HCT116 (cell line): ENCODE data around the gene GPNMB. TPM values are rescaled to one million over a fixed set of nuclear protein-coding genes. Genes with fewer than 3 reads are reported as not detected.
"Not testable (repeated sequence)": the region's sequence is repeated elsewhere in the genome, so short reads cannot be mapped to it uniquely, and the experiment has no call there.

Source experiments
- ATAC-seq: fragments of 200-7000 bp; cut with Tn5 transposase; 2 replicates; pipeline ENCODE4 v1.9.1; 2020; ENCODE audit warnings: mild to moderate bottlenecking, moderate library complexity
- BruUV-seq: library from RNA; stranded (reverse); fragments of 400-500 nt; replicated peaks from 2 replicates; lab custom pipeline; 2021; lab: Mats Ljungman, UMichigan
- CTCF ChIA-PET: fragments of 300-600 bp; sonication (Branson Sonifier 250); formaldehyde crosslinking; loops from one replicate; lab custom pipeline; 2021; ENCODE audit warnings: antibody characterized with exemption; lab: Charles Lee
- POLR2A ChIA-PET: fragments of 300-600, 350-600 bp; sonication (Branson Sonifier 250); formaldehyde crosslinking; loops from one replicate; lab custom pipeline; 2021; ENCODE audit warnings: antibody characterized with exemption; lab: Charles Lee
- RAD21 ChIA-PET, 2 experiments: fragments of 300-600 bp; sonication (Branson Sonifier 250); formaldehyde crosslinking; loops; one replicate each; lab custom pipeline; 2023; ENCODE audit warnings: low total read pairs in 2 of 2; ENCODE audit not compliant: uncharacterized antibody in 2 of 2, unreplicated experiment in 2 of 2, low non-redundant PET in 1 of 2; lab: Charles Lee
- DNase-seq: peaks from one replicate; pipeline ENCODE4 v3.0.0-alpha.2; 2010; ENCODE audit warnings: low read depth, low spot score
- H2AFZ ChIP-seq: fragments of 200-600 bp; shearing (Covaris generic), sonication (generic); 2 replicates; pipeline ENCODE4 v1.6.1; 2017; ENCODE audit warnings: low read depth, mixed run types, mixed read lengths, antibody characterized with exemption, low read length; ENCODE audit not compliant: poor library complexity, severe bottlenecking
- H3K27ac ChIP-seq: 2 replicates; pipeline ENCODE4 v1.5.1; 2012; ENCODE audit warnings: low read depth, low read length
- H3K27me3 ChIP-seq: fragments of 200-600 bp; sonication (generic); 2 replicates; pipeline ENCODE4 v1.6.1; 2016; ENCODE audit warnings: mixed run types, low read length, mixed read lengths; ENCODE audit not compliant: insufficient read depth
- H3K36me3 ChIP-seq, 2 experiments: fragments of 200-500 bp in 1 of 2; fragments of 200-600 bp in 1 of 2; sonication (Bioruptor generic) in 1 of 2; sonication (generic) in 1 of 2; 2 replicates each; pipeline versions ENCODE4 v1.5.1 to v1.6.1; 2014 to 2016; ENCODE audit warnings: low read length in 2 of 2, inconsistent platforms in 1 of 2, mixed read lengths in 1 of 2, mixed run types in 1 of 2; ENCODE audit not compliant: insufficient read depth in 2 of 2, control insufficient read depth in 1 of 2
- H3K4me1 ChIP-seq, 2 experiments: fragments of 200-600 bp in 1 of 2; sonication (generic) in 1 of 2; 2 replicates each; pipeline versions ENCODE4 v1.5.1 to v1.6.1; 2012 to 2017; ENCODE audit warnings: low read length in 2 of 2, inconsistent platforms in 1 of 2, mild to moderate bottlenecking in 1 of 2, mixed read lengths in 1 of 2, mixed run types in 1 of 2, moderate library complexity in 1 of 2; ENCODE audit not compliant: insufficient read depth in 2 of 2, control insufficient read depth in 1 of 2
- H3K4me2 ChIP-seq: fragments of 200-600 bp; sonication (generic); 2 replicates; pipeline ENCODE4 v1.6.1; 2017; ENCODE audit warnings: mixed run types, low read length, mixed read lengths
- H3K4me3 ChIP-seq, 2 experiments: fragments of 200-600 bp in 1 of 2; sonication (generic) in 1 of 2; replicated peaks in 1 of 2; 2 replicates each; pipeline ENCODE4 v1.5.1; 2011 to 2016; ENCODE audit warnings: low read length in 2 of 2, control low read depth in 1 of 2, low read depth in 1 of 2, mild to moderate bottlenecking in 1 of 2, mixed read lengths in 1 of 2, mixed run types in 1 of 2
- H3K79me2 ChIP-seq: fragments of 200-600 bp; sonication (generic); 2 replicates; pipeline ENCODE4 v1.6.1; 2017; ENCODE audit warnings: mild to moderate bottlenecking, mixed run types, low read length, moderate library complexity, mixed read lengths; ENCODE audit not compliant: insufficient read depth
- H3K9ac ChIP-seq: fragments of 200-600 bp; sonication (generic); 2 replicates; pipeline ENCODE4 v1.6.1; 2016; ENCODE audit warnings: low read length, mixed read lengths
- H3K9me2 ChIP-seq: fragments of 200-600 bp; sonication (generic), shearing (Covaris generic); 2 replicates; pipeline ENCODE4 v1.6.1; 2017; ENCODE audit warnings: mixed run types, mild to moderate bottlenecking, moderate library complexity; ENCODE audit not compliant: insufficient read depth
- H3K9me3 ChIP-seq, 2 experiments: fragments of 200-500 bp in 1 of 2; fragments of 200-600 bp in 1 of 2; sonication (Bioruptor generic) in 1 of 2; sonication (generic) in 1 of 2; 2 replicates each; pipeline ENCODE4 v1.6.1; 2014 to 2017; ENCODE audit warnings: low read length in 2 of 2, mixed read lengths in 2 of 2, inconsistent platforms in 1 of 2, low read depth in 1 of 2, mild to moderate bottlenecking in 1 of 2, mixed run types in 1 of 2, moderate library complexity in 1 of 2; ENCODE audit not compliant: control insufficient read depth in 1 of 2, insufficient read depth in 1 of 2
- H4K20me1 ChIP-seq: fragments of 200-600 bp; sonication (generic), shearing (Covaris generic); 2 replicates; pipeline ENCODE4 v1.6.1; 2017; ENCODE audit warnings: mixed run types, mild to moderate bottlenecking, moderate library complexity; ENCODE audit not compliant: insufficient read depth
- CBX3 ChIP-seq: IDR thresholded peaks from 2 replicates; pipeline ENCODE4 v1.6.1; 2012; ENCODE audit warnings: low read depth
- EGR1 ChIP-seq: IDR thresholded peaks from 2 replicates; pipeline ENCODE4 v1.6.1; 2012; ENCODE audit warnings: low read depth
- ELF1 ChIP-seq: IDR thresholded peaks from 2 replicates; pipeline ENCODE4 v1.6.1; 2012; ENCODE audit warnings: low read depth, borderline replicate concordance
- EZH2phosphoT487 ChIP-seq: fragments of 200-600 bp; IDR thresholded peaks from 2 replicates; pipeline ENCODE4 v1.6.1; 2018; ENCODE audit warnings: antibody characterized with exemption, borderline replicate concordance
- FOSL1 ChIP-seq: IDR thresholded peaks from 2 replicates; pipeline ENCODE4 v1.6.1; 2012; ENCODE audit warnings: low read depth
- JUND ChIP-seq: IDR thresholded peaks from 2 replicates; pipeline ENCODE4 v1.6.1; 2012
- POLR2A ChIP-seq: IDR thresholded peaks from 2 replicates; pipeline ENCODE4 v1.7.0; 2011; ENCODE audit warnings: borderline replicate concordance; ENCODE audit not compliant: insufficient read depth, insufficient read length; ENCODE audit errors: extremely low read depth
- POLR2AphosphoS5 ChIP-seq: IDR thresholded peaks from 2 replicates; pipeline ENCODE4 v1.6.1; 2011; ENCODE audit warnings: mild to moderate bottlenecking, low read depth, low read length, moderate library complexity
- RAD21 ChIP-seq: IDR thresholded peaks from 2 replicates; pipeline ENCODE4 v1.6.1; 2012; ENCODE audit warnings: low read depth, mild to moderate bottlenecking
- SP1 ChIP-seq: IDR thresholded peaks from 2 replicates; pipeline ENCODE4 v1.6.1; 2012; ENCODE audit warnings: low read depth
- YY1 ChIP-seq: IDR thresholded peaks from 2 replicates; pipeline ENCODE4 v1.6.1; 2011; ENCODE audit warnings: low read length, low read depth, moderate library complexity, mild to moderate bottlenecking; ENCODE audit not compliant: insufficient replicate concordance; ENCODE audit errors: extremely low read depth
- ZFX ChIP-seq: fragments of 450-650 bp; IDR thresholded peaks from 2 replicates; pipeline ENCODE4 v1.6.1; 2017
- ZNF274 ChIP-seq: fragments of 200-500 bp; sonication (Bioruptor generic); IDR thresholded peaks from 2 replicates; pipeline ENCODE4 v1.6.1; 2014; ENCODE audit warnings: mild to moderate bottlenecking, low read depth, low read length, inconsistent platforms
- intact Hi-C: fragments of 100-400 bp; cut with micrococcal nuclease; formaldehyde crosslinking; loops from 2 replicates; pipeline ENCODE4 v1.10.0; 2022
- total RNA-seq: library from RNA; stranded (reverse); gene quantifications from one replicate; pipeline ENCODE4 v1.2.1, GENCODE V29; 2021; ENCODE audit not compliant: unreplicated experiment
- TF ChIP-seq, protein P1 (sequence below): IDR thresholded peaks from 2 replicates; pipeline ENCODE4 v1.6.1; 2012; ENCODE audit warnings: low read depth
- TF ChIP-seq, protein P2 (sequence below): IDR thresholded peaks from 2 replicates; pipeline ENCODE4 v1.6.1; 2012

GPNMB gene
- total RNA-seq, 1 experiment from 2014 or later: 2.8 TPM

DNA sequence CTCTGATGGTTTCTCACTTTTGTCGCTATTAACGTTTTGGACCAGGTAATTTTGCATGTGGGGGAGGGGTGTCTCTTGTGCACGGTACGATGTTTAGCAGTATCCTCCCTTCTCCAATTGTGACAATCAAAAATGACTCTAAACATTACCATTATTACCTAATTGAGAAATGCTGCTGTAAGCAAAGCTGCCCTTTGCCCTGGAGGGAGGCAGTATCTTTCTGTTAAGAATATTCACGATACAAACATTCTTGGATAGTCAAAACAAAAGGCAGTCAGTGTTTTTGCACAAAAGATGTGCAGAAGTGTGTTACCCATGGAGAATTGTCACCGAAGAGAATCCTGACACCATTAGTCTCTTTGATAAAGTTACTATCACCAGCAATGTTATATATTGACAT lies 62.2 kb downstream of the GPNMB start:
- Histone ChIP-seq H3K79me2 (peaks cover 61% of the 10 kb centered on the region), H3K9me3 (no peaks in the 10 kb centered on the region), H3K9ac (no peak overlapping the region), H3K9me2 (no peaks in the 10 kb centered on the region), H3K4me3 (no peak overlapping the region), H3K4me1 (no peaks in the 10 kb centered on the region), H3K36me3 (peaks cover 47 to 63% of the 10 kb centered on the region in 2 experiments), H3K27ac (no peak overlapping the region), H3K27me3 (no peaks in the 10 kb centered on the region), H2AFZ (no peak overlapping the region), H3K4me2 (no peak overlapping the region), H4K20me1 (peaks cover 14% of the 10 kb centered on the region; the same call in 1 of the 2 replicates)
- ChIA-PET POLR2A (interaction anchor here (1.2 to 1.5 kb wide), 2 partner anchors 10 to 15 kb away, joined by 3 read pairs; partner anchors contain the start of gene MALSU1), CTCF (no interaction called here), RAD21 (no interaction called here)
- no TSS peak for BruUV-seq
- no peak for TF ChIP-seq POLR2A
- TF ChIP-seq CBX3: no peak
- no peak for TF ChIP-seq FOSL1
- no peak for TF ChIP-seq YY1
- TF ChIP-seq, protein P1, sequence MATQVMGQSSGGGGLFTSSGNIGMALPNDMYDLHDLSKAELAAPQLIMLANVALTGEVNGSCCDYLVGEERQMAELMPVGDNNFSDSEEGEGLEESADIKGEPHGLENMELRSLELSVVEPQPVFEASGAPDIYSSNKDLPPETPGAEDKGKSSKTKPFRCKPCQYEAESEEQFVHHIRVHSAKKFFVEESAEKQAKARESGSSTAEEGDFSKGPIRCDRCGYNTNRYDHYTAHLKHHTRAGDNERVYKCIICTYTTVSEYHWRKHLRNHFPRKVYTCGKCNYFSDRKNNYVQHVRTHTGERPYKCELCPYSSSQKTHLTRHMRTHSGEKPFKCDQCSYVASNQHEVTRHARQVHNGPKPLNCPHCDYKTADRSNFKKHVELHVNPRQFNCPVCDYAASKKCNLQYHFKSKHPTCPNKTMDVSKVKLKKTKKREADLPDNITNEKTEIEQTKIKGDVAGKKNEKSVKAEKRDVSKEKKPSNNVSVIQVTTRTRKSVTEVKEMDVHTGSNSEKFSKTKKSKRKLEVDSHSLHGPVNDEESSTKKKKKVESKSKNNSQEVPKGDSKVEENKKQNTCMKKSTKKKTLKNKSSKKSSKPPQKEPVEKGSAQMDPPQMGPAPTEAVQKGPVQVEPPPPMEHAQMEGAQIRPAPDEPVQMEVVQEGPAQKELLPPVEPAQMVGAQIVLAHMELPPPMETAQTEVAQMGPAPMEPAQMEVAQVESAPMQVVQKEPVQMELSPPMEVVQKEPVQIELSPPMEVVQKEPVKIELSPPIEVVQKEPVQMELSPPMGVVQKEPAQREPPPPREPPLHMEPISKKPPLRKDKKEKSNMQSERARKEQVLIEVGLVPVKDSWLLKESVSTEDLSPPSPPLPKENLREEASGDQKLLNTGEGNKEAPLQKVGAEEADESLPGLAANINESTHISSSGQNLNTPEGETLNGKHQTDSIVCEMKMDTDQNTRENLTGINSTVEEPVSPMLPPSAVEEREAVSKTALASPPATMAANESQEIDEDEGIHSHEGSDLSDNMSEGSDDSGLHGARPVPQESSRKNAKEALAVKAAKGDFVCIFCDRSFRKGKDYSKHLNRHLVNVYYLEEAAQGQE: no peak
- TF ChIP-seq SP1: no peak
- no peak for TF ChIP-seq ZFX
- TF ChIP-seq ZNF274: no peak
- TF ChIP-seq JUND: no peak
- no peak for TF ChIP-seq POLR2AphosphoS5
- no peak for TF ChIP-seq EZH2phosphoT487
- TF ChIP-seq ELF1: no peak
- TF ChIP-seq, protein P2, sequence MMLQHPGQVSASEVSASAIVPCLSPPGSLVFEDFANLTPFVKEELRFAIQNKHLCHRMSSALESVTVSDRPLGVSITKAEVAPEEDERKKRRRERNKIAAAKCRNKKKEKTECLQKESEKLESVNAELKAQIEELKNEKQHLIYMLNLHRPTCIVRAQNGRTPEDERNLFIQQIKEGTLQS: no peak
- no peak for TF ChIP-seq EGR1
- no peak for TF ChIP-seq RAD21
- intact Hi-C loops: no loop called here
- DNase-seq (no peak), ATAC-seq (no peak)

DNA sequence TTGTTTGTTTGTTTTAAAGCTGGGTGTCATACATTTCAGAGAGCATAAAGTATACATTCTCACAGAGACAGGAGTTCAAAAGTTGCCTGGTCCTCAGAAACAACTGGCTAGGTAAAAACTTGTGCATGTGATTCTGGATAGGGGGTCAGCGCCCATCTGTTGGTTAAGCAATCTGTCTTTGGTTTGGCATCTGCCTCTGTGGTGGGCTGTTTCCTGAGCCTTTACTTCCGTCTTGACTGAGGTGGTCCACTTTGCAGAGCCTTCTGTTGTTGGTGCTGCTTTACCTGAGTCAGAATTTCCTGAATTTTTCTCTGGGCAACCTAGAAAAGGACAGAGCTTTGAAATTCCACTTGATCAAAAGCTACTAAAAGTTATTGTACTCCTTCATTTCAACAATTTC lies 65.6 kb downstream of the GPNMB start:
- H3K9ac ChIP-seq, DNase-seq, H3K9me2 ChIP-seq, H3K4me3 ChIP-seq, ATAC-seq, CTCF ChIA-PET, H3K27me3 ChIP-seq, POLR2A ChIA-PET, H3K4me2 ChIP-seq, H3K9me3 ChIP-seq, intact Hi-C loops, H3K27ac ChIP-seq, RAD21 ChIA-PET, H2AFZ ChIP-seq, BruUV-seq: not testable (repeated sequence)
- peaks cover 57 to 72% of the 10 kb centered on the region in 2 experiments for H3K36me3 ChIP-seq
- H3K79me2 ChIP-seq: peaks cover 31% of the 10 kb centered on the region
- peaks cover 14% of the 10 kb centered on the region; the same call in 1 of the 2 replicates for H4K20me1 ChIP-seq
- peaks cover 13 to 15% of the 10 kb centered on the region in 2 experiments for H3K4me1 ChIP-seq
